Erythroblast (primary cell): ENCODE data around the gene RIT2.

Experiments
- GATA1 ChIP-seq: IDR thresholded peaks from 2 replicates; pipeline ENCODE4 v1.6.1; 2011; ENCODE audit warnings: low read depth, mild to moderate bottlenecking, control low read depth, low read length, moderate library complexity
- POLR2A ChIP-seq: IDR thresholded peaks from 2 replicates; pipeline ENCODE4 v1.6.1; 2011; ENCODE audit warnings: mild to moderate bottlenecking, low read length

DNA sequence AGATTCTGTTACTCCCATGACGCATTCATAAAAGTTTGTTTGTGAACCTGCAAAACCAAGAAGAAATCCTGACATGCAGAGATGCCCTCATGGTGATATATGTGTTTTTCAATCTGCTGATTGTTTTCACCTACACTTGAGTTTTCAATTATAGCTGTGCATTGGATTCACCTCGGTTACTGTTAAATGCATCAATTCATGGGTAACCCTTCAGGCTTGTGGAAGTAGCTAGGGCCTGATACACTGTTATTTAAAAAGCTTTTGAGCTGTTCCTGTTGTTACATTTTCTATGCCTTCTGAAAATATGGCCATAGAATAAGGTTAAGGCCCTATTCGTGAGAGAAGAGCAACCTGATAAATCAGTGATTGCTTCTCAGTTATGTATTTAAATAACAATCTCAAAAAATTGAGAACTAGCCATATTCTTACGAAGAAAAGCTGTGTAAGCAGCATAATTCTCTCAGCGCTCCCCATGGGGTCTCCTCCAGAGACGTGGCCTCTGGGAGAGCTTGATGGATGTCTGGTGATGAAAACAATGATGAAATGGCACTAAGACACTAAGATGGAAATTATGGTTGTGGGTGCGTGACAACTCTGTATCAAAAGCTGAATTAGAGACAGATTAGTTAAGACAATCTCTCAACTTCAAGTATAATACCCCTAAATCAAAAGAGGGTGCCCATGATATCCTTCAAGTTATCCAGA, 60.5 kb downstream of the RIT2 start:
- TF ChIP-seq POLR2A (no peak), GATA1 (no peak)
